Stimulated activated CD8-positive, alpha-beta memory T cell treated with anti-CD3 and anti-CD28 coated beads, Interleukin-4, amount 100 ng/mL, for 24 hours (primary cell): ENCODE measurements around the gene OIP5.
"Not testable (repeated sequence)": the region's sequence is repeated elsewhere in the genome, so short reads cannot be mapped to it uniquely, and the experiment has no call there.

Source experiments
- DNase-seq: peaks from one replicate; pipeline ENCODE4 v3.0.0-alpha.2; 2020; ENCODE audit warnings: low read depth

Gene OIP5

DNA sequence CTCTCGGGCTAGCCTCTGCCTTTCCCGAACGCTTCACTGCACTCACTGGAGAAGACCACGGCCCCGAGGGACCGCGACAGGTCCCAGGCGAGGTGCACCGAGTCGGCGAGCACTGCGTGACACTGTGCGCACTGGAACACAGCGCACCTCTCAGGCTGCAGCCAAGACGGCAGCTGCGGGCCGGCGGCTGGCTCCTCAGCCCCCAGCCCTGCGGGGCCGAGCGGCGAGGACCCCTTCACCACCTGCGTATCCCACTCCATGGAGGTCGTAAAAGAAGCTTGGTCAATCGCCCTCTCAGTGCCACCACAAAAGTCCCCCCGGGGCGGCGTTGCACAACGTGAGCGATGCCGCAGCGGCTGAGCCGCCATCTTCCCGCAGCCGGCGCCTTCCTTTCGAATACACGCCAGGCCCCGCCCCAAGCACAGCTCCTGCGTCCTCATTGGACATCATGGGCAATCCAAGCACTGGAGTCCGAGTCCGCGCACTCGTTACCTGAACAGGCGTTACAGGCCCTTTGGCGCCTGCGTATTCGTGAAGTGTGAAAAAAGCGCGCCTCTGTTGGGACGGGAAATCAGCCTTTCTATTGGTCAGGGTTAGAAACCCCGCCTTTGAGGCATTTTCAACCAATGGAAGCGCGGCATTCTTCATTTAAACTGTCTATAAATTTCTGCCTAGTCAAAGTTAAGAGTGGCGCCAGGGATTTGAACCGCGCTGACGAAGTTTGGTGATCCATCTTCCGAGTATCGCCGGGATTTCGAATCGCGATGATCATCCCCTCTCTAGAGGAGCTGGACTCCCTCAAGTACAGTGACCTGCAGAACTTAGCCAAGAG, at the start of gene OIP5, which contains the start of gene NUSAP1:
Gene OIP5, minus strand, starts transcription at position 398 of the 832 bp plus-strand sequence. Its CDS starts 30 bp downstream, at position 368.
Gene NUSAP1, plus strand, starts transcription at position 688 of the 832 bp plus-strand sequence. Its CDS starts 77 bp downstream, at position 765.
- peak; percentile 97 for DNase-seq

DNA sequence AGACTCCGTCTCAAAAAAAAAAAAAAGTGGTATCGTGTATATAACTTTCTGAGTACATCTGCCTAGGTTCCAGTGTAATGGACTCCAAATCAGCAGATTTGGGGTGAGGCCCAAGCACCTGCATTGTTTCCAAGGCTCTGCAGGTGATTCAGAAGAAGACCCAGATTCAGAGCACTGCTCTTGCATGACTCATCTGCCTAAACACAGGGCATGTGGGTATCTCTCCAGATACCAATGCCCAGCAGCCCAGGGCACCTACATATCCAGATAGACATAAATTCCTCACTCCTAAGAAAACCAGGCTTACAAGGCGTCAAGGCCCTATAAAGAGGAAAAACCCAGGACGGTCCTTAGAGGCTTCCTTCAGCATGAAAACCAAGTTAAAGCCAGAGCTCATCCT, 45.6 kb upstream of the OIP5 start:
- DNase-seq, result no peak

DNA sequence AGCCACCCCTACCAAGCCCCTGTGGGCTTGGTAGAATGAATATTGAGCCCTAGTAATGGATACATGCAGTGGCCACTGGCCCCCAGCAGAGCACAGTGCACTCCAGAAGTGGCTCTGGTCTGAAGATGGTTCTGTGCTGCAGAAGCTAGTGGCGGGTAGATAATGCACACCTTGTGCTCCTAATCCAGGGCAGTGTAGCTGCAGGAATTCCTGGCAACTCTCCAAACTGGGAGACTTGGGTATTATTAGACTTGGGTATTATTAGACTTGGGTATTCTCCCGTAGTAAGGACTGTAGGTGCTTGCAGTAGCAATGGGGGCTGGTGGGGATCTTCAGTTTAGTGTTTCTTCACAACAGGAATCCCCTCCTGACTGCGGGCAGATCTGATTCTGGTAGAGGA, 35.0 kb upstream of the OIP5 start:
- DNase-seq, result no peak

DNA sequence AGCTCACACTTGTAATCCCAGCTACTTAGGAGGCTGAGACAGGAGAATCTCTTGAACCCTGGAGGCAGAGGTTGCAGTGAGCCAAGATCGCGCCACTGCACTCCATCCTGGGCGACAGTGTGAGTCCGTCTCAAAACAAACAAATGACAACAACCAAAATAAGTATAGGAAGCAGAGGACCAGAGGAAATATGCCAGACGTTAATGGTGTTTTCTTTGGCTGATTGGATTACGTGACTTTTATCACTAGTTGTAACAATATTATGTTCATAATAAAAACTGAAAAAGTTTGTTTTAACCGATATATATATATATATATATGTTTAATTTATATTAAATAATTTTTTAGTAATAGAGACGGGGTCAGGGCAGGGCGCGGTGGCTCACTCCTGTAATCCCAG, 22.0 kb upstream of the OIP5 start:
- DNase-seq, result no peak

DNA sequence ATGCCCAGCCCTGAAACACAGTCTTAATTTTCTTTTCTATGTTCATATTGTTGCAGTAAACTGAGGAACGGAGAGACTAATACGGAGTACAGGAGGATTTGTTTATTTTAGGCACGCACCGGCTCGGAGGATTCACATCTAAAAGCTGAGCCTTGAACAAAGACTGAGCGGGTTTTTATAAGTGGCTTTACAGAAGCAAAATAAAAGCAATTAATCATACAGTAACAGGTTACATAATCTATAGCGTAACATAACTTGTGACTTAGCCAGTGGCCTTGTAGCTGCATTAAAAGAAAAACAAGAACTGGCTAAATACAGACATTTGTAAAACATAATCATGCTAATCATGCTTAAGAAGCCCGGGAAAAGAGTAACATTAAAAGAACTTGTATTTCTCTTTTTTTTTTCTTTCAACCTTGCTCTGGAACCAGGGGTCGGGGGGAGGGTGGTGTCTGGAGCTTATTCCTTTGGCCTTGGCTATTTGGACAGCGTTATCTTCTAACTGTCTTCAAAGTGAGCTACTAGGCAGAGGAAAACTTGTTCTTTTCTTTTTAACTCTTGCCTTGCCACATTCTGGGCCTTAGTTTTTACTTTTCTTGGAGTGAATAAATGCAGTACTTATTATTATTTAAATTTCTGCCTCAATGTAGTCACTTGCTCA, 17.8 kb upstream of the OIP5 start:
- no peak for DNase-seq

DNA sequence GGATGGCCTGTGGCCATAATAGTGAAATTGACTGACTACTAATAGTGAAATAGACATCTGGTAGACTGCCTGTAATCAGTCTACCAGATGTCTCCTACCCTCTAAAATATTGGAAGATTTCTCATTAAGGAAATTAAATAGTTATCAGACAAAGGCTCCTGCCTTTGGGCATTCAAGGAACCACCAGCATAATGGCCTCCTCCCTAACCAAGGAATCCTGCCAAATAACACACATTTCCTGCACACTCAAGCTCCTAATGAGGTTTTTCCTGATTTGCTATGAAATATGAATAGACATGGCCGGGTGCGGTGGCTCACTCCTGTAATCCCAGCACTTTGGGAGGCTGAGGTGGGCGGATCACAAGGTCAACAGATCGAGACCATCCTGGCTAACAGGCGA, 14.8 kb upstream of the OIP5 start:
- DNase-seq, result no peak

DNA sequence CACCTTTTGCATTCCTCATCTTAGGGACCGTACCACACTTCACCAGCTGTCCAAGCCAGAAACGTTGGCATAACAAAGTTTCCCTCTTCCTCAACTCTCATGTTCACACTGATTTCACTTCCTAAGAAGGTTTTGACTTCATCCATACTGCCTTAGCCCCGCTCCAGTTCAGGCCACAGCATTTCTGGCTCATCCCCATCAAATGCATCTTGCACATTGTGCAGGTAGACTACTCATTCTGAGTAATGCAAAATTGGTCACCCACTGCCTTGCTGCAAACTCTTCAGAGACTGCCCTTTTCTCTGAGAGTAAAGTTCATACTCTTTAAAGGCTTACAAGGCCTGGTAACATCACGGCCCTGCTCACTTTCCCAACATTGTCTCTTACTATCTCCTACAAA, 9.1 kb upstream of the OIP5 start:
- DNase-seq, result no peak

DNA sequence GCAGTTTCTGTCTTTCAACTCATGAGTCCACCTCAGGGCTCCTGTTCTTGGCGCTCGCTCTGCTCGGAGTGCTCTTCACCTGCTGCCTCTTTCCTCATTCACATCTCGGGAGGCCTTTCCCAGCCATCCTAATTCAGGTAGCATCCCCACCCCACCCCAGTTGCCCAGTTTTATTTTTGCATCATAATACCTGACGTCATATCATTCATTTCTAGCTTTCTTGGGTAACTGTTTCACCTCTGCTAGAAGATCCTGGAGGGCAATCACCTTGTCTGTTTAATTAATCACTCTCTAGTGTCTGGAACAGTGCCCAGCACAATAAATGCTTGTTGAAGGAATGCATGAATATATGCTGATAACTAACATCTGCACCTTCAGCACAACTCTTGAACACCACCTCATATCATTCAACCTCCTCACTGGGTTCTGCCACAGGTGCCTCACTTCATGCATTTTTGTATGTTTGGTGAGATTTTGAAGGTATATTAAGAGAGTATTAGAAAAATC, 7.9 kb upstream of the OIP5 start:
- DNase-seq, result no peak

DNA sequence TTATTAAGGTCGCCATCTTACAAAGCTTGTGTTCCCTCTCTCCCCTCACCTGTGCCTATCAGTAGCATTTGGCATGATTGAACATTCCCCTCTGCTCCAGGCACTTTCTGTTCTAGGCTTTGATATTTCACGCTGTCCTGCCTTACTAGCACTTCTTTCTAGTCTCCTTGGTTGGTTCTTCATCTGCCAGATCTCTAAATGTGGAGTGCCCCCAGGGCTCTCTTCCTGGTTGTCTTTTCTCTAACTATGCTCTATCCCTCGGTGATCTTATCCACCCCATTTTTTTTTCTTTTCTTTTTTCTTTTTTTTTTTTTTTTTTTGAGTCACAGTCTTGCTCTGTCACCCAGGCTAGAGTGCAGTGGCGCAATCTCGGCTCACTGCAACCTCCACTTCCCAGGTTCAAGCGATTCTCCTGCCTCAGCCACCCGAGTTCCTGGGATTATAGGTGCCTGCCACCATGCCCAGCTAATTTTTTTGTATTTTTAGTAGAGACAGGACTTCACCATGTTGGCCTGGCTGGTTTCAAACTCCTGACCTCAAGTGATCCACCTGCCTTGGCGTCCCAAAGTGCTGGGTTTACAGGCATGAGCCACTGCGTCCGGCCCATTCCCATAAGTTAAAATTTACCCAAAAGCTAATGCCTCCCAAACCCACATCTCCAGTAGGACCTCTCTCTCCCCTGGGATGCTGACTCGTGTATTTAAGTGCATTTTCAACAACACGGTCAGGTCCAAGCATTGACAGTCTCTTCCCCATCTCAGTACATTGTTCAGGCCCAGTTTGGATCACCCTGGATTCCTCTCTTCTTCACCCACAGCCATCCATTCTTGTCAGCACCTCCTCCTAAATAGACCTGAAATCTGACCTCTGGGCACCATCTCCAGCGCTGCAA, 5.5 kb upstream of the OIP5 start:
- DNase-seq, result no peak

DNA sequence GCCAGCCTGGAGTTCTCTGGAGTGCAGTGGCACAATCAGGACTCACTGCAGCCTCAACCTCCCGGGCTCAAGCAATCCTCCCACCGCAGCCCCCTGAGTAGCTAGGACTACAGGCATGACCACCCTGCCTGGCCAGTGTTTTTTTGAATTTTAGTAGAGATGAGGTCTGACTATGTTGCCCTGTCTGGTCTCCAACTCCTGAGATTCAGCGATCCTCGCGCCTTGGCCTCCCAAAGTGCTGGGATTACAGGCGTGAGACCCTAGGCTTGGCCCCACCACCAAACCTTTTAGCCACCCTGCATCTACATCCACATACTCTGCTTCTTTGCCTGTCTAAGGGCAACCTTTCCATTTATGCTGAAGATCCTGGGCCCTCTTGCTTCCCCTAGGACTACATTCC, 4.7 kb upstream of the OIP5 start:
- no peak for DNase-seq

DNA sequence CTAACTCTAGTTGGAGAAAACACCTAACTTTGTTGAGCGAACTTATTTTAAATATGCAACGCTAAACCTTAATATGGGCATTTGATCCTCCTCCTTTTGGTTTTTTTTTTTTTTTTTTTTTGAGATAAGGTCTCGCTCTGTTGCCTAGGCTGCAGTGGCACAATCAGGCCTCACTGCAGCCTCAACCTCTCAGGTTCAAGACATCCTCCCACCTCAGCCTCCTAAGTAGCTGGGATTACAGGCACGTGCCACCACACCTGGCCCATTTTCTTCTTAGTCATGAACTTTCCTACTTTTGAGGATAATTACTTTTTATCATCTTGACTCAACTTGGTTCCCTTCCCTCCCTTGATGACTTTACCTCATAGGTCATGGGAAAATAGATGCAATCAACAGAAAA, 4.2 kb upstream of the OIP5 start:
- no peak for DNase-seq

DNA sequence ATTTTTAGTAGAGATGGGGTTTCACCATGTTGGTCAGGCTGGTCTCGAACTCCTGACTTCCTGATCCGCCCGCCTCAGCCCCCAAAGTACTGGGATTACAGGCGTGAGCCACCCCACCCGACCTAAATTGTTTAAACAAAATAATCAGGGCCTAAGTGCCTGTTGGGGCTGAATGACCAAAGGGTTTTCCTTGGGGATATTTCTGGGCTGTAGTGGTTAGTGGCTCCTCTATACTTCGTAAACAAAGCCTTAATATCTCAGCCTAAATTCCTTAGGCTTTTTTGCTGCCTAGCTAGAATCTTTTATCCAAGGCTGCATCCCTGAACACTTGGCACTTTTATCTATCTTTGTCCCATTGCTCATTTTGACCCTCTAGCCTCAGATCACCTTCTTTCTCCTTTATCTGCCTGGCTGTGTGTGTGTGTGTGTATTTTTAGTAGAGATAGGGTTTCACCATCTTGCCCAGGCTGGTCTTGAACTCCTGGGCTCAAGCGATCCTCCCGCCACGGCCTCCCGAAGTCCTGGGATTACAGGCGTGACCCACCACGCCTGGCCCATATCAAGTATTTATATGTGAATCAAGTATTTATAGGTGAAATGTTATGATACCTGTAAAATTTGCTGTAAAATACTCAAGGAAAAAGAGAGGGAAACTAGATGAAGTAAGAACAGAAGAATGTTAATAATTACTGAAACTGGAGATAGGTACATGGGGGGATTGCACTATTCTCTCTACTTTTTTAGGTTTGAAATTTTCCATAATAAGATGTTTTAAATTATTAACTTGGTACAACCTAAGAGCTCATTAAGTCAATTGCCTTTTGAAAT, 2.1 kb upstream of the OIP5 start:
- DNase-seq, result no peak

DNA sequence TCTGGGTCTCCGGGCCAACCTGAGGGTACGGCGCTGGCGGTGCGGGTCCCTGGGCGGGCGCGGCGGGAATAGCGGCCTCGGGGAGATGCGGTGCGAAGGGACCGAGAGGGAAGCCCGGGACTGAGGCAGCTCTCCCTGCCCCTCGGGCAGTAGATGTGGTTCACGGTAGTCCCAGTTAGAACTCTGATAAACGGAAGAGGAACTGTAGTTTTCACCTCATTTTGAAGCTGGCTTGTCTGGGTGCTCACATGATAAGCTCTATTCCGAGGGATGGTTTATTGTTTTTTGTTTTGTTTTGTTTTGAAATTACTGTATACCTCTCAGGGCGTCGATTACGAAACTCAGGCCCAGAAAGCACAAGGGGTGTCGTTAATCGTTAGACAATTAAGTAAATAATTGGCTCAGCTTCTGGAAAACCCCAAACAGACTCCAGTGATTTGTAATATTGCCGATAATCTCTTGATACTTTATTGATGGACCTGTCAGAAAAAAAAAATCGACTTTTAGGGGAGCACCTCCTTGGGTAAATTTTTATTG, 703 bp upstream of the OIP5 start:
- DNase-seq, result no peak

DNA sequence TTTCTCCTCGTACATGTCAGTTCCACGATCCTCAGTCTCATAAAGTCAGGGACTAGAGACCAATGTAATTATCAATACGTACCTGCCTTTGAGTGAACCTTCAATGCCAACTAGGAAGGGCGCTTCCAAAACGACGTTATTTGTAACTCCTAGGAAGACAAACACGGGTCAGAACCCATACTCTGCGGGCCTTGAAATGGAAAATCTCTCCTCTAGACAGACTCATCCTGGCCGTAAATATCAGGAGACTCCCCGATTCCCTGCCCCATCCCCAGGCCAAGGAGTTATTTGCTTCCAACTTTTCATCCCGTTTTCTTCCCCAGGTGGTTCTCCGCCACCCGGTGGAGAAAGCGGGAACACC, 578 bp downstream of the OIP5 start:
- no peak for DNase-seq

DNA sequence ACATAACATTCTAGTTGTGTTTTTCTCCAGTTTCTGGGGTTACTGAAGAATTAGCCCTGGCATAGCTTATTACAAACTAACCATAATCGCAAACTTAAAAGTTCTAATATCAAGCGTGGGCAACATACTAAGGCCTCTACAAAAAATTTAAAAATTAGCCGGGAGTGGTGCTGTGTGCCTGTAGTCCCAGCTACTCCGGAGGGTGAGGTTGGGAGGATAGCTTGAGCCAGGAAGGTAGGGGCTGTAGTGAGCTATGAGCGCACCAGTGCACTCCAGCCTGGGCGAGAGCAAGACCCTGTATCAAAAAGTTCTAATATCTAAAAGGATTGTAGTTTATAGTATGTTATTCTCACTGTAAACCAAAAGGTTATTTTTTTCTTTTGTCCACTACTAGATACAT, 1.1 kb downstream of the OIP5 start:
- no peak for DNase-seq

DNA sequence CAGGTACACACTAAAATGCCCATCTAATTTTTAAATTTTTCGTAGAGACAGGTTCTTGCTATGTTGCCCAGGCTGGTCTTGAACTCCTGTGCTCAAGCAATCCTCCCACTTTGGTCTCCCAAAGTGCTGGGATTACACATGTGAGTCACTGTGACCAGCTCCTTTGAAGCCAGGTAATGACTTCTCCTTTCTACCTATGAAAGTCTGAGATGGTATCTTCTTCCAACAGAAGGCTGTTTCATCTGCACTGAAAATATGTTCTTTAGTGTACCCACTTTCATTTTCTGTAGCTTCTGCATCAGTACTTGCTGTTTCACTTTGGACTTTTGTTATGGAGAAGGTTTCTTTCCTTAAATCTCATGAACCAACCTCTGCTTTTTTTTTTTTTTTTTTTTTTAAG, 8.8 kb downstream of the OIP5 start:
- no peak for DNase-seq

DNA sequence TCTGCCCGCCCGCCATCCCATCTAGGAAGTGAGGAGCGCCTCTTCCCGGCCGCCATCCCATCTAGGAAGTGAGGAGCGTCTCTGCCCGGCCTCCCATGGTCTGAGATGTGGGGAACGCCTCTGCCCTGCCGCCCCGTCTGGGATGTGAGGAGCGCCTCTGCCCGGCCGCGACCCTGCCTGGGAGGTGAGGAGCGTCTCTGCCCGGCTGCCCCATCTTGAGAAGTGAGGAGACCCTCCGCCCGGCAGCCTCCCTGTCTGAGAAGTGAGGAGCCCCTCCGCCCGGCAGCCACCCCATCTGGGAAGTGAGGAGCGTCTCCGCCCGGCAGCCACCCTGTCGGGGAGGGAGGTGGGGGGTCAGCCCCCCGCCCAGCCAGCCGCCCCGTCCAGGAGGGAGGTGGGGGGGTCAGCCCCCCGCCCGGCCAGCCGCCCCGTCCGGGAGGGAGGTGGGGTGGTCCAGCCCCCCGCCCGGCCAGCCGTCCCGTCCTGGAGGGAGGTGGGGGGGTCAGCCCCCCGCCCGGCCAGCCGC, 11.5 kb downstream of the OIP5 start:
- not testable (repeated sequence) for DNase-seq

DNA sequence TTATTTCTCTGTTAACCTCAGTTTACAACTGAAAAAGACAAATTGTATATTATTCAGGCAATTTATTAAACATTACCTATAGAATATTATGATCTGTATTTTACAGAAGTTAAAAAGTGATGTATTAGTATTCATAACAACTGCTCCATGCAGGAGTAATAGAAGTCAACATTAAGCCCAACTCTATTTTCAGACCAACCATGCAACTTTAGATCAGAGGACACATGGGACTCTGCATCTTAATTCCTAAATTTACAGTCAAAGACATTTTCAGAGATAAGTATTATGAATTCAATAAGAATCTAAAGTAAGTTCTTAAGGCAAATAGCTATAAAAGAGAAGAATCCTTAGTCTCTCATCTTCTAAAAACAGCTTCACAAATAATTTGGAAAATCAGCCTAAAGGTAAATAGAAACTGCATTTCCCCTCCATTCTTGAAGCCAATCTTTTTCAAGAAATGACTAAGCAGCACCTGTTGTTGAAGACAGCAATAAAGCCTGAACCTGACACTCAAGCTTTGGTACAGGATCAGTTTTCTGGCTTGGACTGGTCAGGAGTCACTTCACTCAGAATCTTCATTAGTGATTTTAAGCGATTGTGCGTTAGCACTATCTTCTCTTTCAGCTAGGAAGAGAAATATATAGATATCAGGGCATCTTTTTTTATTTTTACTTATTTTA, 23.0 kb downstream of the OIP5 start:
- no peak for DNase-seq

DNA sequence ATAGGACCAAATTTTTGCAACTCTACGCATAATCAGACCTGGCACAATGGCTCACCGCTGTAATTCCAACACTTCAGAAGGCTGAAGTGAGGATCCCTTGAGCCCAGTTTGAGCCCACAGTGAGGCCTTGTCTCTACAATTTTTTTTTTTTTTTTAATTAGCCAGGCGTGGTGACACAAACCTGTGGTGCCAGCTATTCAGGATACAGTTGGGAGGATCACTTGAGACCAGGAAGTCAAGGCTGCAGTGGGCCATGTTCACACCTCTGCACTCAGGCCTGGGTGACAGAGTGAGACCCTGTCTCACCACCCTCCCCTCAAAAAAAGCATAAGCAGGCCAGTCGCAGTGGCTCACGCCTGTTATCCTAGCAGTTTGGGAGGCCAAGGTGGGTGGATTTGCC, 24.7 kb downstream of the OIP5 start:
- no peak for DNase-seq

DNA sequence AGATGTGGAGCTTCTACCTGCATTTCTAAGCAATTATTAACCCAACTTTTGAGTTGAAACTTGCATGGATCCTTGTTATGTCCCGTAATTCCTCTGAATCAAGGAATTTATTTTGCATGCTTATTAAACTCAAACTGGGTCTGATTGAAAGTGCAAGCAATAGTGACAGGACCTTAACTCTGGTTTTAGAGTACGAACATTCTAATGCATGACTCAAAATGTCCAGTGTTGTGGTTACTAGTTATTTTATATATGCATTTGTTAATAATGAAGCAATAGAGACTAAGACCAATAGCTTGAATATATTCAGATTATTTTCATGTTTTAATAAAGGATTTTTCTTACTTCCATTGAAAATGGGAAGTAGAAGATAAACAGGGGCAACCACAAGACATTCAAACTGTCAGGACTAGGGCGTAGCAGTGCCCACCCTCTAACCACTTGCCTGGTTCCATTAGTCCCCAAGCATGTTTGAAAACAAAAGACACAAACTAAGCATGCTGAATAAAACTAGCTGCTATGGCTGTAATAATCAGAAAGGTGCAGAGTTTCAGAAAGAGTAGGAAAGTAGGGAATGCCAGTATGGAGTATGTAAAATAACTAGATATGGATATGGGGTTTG, 28.1 kb downstream of the OIP5 start:
- no peak for DNase-seq
